Skeletal muscle tissue (tissue), 4 donors: ENCODE data around the gene APH1B. TPM values are rescaled to one million over a fixed set of nuclear protein-coding genes. Genes with fewer than 3 reads are reported as not detected.
"Not testable (repeated sequence)": the region's sequence is repeated elsewhere in the genome, so short reads cannot be mapped to it uniquely, and the experiment has no call there.

Source experiments
- H3K27ac ChIP-seq: one replicate; pipeline ENCODE4 v1.7.0; 2013; ENCODE audit warnings: mild to moderate bottlenecking, low read depth, low read length, inconsistent platforms
- H3K27me3 ChIP-seq, 3 donors: one replicate each; pipeline ENCODE4 v1.7.0; 2013; ENCODE audit warnings: low read length in 3 of 3; ENCODE audit not compliant: control insufficient read depth in 3 of 3, insufficient read depth in 3 of 3
- H3K36me3 ChIP-seq, 3 donors: one replicate each; pipeline ENCODE4 v1.7.0; 2013; ENCODE audit warnings: low read length in 3 of 3; ENCODE audit not compliant: control insufficient read depth in 3 of 3, insufficient read depth in 3 of 3
- H3K4me1 ChIP-seq, 3 donors: one replicate each; pipeline ENCODE4 v1.7.0; 2013; ENCODE audit warnings: low read length in 3 of 3, mild to moderate bottlenecking in 3 of 3; ENCODE audit not compliant: control insufficient read depth in 3 of 3, insufficient read depth in 3 of 3
- H3K4me3 ChIP-seq, 3 donors: one replicate each; pipeline ENCODE4 v1.7.0; 2013; ENCODE audit warnings: low read length in 3 of 3
- H3K9ac ChIP-seq, 3 donors: one replicate each; pipeline ENCODE4 v1.7.0; 2013; ENCODE audit warnings: low read length in 3 of 3, mild to moderate bottlenecking in 3 of 3, moderate library complexity in 2 of 3, low read depth in 1 of 3
- H3K9me3 ChIP-seq, 3 donors: one replicate each; pipeline ENCODE4 v1.7.0; 2013; ENCODE audit warnings: low read length in 3 of 3; ENCODE audit not compliant: control insufficient read depth in 3 of 3
- total RNA-seq: library from RNA; depleted of rRNA; stranded (reverse); fragments of >200 nt; gene quantifications from one replicate; pipeline ENCODE4 v1.2.3, GENCODE V29; 2014
- donor health status: Osteomylitis.

The APH1B gene
- total RNA-seq, 1 donor from 2014 or later: 15.1 TPM

DNA sequence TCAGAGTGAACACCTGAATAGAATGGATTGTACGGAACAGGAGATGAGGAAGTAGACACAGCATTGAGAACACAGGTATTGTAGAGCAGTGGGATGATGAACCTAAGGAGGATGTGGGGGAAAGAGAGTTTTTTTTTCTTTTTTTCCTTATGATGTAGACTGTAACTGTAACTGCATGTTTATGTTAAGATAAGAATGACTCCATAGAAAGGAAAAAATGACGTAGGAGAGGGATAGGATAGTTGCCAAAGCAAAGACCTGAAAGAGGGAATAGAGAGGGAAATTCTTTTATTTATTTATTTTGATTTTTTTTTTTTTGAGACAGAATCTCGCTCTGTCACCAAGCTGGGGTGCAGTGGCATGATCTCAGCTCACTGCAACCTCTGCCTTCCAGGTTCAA lies 33.2 kb downstream of the APH1B start:
- no peaks in the 10 kb centered on the region for H3K4me1 ChIP-seq
- H3K9ac ChIP-seq: no peak overlapping the region
- H3K4me3 ChIP-seq: no peak overlapping the region
- H3K9me3 ChIP-seq: no peaks in the 10 kb centered on the region
- H3K27me3 ChIP-seq: no peaks in the 10 kb centered on the region
- H3K36me3 ChIP-seq: peaks cover 0 to 11% (median 10%) of the 10 kb centered on the region in 3 donors
- no peak overlapping the region for H3K27ac ChIP-seq

DNA sequence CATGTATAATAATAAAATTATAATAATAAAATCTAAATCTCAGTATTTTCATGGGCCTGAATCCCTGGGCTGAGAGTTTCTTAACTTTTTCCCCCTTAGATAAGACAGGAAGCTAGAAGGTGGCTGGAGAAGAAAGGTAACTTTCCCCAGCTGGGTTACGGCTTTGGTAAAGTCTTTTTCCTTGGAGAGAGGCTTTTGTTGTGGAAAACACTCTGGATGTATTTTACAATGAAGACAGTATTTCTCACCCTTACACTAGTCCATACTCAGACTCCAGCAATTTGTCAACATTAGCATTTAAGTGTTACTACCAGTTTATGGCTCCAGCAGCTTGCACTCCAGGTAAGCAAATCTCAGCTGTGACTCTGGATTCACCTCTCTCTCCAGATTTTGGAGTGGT lies 34.9 kb downstream of the APH1B start:
- H3K36me3 ChIP-seq: no peaks in the 10 kb centered on the region
- no peaks in the 10 kb centered on the region for H3K9me3 ChIP-seq
- no peak overlapping the region for H3K4me3 ChIP-seq
- no peaks in the 10 kb centered on the region for H3K27me3 ChIP-seq
- no peak overlapping the region for H3K27ac ChIP-seq
- H3K9ac ChIP-seq: no peak overlapping the region
- H3K4me1 ChIP-seq: no peaks in the 10 kb centered on the region

- H3K27ac ChIP-seq: no peak overlapping the region
- H3K4me1 ChIP-seq: no peaks in the 10 kb centered on the region
- no peaks in the 10 kb centered on the region for H3K9me3 ChIP-seq
- H3K9ac ChIP-seq: no peak overlapping the region
- H3K36me3 ChIP-seq: no peaks in the 10 kb centered on the region
- no peak overlapping the region for H3K4me3 ChIP-seq
- no peaks in the 10 kb centered on the region for H3K27me3 ChIP-seq
Observed at GRCh38 chr15:63313825-63314224, 36.4 kb downstream of the APH1B start.

DNA sequence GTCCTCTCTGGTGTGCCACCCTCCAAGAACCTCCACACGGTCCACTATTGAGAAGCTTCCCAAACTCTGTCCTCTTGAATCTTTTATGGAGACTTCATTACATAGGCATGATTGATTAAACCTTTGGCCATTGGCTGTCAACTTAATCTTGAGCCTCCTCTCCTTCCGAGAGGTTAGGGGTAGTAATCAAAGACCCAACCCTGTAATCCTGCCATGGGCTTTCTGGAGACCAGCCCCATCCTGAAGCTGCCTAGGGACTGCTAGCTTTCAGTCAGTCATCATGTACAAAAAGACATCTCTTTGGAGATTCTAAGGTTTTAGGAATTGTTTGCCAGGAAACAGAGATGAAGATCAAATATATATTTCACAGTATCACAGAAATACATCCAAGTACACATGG lies 37.0 kb downstream of the APH1B start:
- H3K9me3 ChIP-seq: no peaks in the 10 kb centered on the region
- no peak overlapping the region for H3K9ac ChIP-seq
- no peak overlapping the region for H3K27ac ChIP-seq
- no peak overlapping the region for H3K4me3 ChIP-seq
- H3K4me1 ChIP-seq: no peaks in the 10 kb centered on the region
- no peaks in the 10 kb centered on the region for H3K36me3 ChIP-seq
- H3K27me3 ChIP-seq: no peaks in the 10 kb centered on the region

GRCh38 chr15:63318344-63318743 lies 40.9 kb downstream of the APH1B start:
- Histone ChIP-seq H3K4me3 (no peak overlapping the region), H3K9me3 (no peaks in the 10 kb centered on the region), H3K27ac (no peak overlapping the region), H3K4me1 (no peaks in the 10 kb centered on the region), H3K9ac (no peak overlapping the region), H3K36me3 (no peaks in the 10 kb centered on the region), H3K27me3 (no peaks in the 10 kb centered on the region)

- Histone ChIP-seq H3K27ac (no peak overlapping the region), H3K36me3 (no peaks in the 10 kb centered on the region), H3K9ac (no peak overlapping the region), H3K27me3 (peaks cover 0 to 4% (median 0%) of the 10 kb centered on the region in 3 donors), H3K4me3 (no peak overlapping the region), H3K9me3 (no peaks in the 10 kb centered on the region), H3K4me1 (no peaks in the 10 kb centered on the region)
Observed at GRCh38 chr15:63319065-63319464, 41.7 kb downstream of the APH1B start.

DNA sequence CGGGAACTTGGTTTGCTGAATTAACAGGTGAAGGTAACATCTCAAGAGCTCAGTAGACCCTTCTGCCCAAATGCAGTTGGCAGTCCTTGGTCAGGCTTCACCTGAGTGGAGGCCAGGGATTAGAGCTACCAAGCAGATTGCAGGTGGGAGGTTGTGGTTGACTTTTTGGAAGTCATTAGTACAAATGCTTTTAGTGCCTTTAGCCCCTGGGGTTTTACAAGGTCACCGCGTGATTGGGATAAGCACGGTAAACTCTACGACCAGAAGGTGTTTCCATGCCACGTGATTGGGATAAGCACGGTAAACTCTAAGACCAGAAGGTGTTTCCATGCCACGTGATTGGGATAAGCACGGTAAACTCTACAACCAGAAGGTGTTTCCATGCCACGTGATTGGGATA lies 43.0 kb downstream of the APH1B start:
- not testable (repeated sequence) for H3K9me3 ChIP-seq, H3K27ac ChIP-seq, H3K27me3 ChIP-seq, H3K9ac ChIP-seq, H3K36me3 ChIP-seq, H3K4me3 ChIP-seq, H3K4me1 ChIP-seq

- not testable (repeated sequence) for H3K4me3 ChIP-seq, H3K36me3 ChIP-seq, H3K9me3 ChIP-seq, H3K27ac ChIP-seq, H3K27me3 ChIP-seq, H3K4me1 ChIP-seq, H3K9ac ChIP-seq
Observed at GRCh38 chr15:63320981-63321380, 43.6 kb downstream of the APH1B start.

- no peaks in the 10 kb centered on the region for H3K36me3 ChIP-seq
- H3K9me3 ChIP-seq: no peaks in the 10 kb centered on the region
- no peak overlapping the region for H3K4me3 ChIP-seq
- no peak overlapping the region for H3K27ac ChIP-seq
- H3K9ac ChIP-seq: no peak overlapping the region
- no peaks in the 10 kb centered on the region for H3K4me1 ChIP-seq
- peaks cover 0 to 4% (median 0%) of the 10 kb centered on the region in 3 donors for H3K27me3 ChIP-seq
Observed at GRCh38 chr15:63321462-63321861, 44.1 kb downstream of the APH1B start.

GRCh38 chr15:63322541-63322940 lies 45.1 kb downstream of the APH1B start:
- no peaks in the 10 kb centered on the region for H3K36me3 ChIP-seq
- no peak overlapping the region for H3K27ac ChIP-seq
- no peak overlapping the region for H3K9ac ChIP-seq
- H3K4me3 ChIP-seq: no peak overlapping the region
- peaks cover 0 to 6% (median 0%) of the 10 kb centered on the region in 3 donors for H3K27me3 ChIP-seq
- no peaks in the 10 kb centered on the region for H3K9me3 ChIP-seq
- H3K4me1 ChIP-seq: peaks cover 0 to 2% (median 0%) of the 10 kb centered on the region in 3 donors
